NCI-H2196 (cell line): ENCODE data around the gene HLA-DPB1.

Source experiments
- DNase-seq: peaks from one replicate; lab custom pipeline; 2025; ENCODE audit not compliant: unreplicated experiment; lab: John Stamatoyannopoulos, UW

Gene HLA-DPB1

DNA sequence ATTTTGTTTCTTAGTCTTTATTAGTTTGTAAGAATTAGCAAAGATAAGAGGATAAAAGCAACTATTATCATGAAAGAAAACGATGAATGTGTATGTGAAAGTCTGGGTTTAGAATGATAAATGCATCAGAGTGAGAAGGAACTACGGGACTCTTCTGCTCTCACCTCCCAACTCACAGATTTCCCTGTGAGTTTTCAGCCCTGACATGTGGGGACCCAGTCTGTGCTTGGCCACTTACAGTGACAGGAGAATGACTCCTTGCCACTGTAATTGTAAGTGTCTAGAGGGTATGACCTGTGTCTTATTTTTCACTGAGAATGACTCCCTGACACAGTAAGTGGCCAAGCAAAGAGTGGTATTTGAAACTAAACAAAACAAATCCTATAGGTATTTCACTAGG is 4.9 kb upstream of the HLA-DPB1 start:
- no peak for DNase-seq

- no peak for DNase-seq
These were observed 4.2 kb upstream of the HLA-DPB1 start for GRCh38 chr6:33071569-33071968.

- DNase-seq: no peak
These were observed 3.2 kb upstream of the HLA-DPB1 start for GRCh38 chr6:33072508-33073100.

DNA sequence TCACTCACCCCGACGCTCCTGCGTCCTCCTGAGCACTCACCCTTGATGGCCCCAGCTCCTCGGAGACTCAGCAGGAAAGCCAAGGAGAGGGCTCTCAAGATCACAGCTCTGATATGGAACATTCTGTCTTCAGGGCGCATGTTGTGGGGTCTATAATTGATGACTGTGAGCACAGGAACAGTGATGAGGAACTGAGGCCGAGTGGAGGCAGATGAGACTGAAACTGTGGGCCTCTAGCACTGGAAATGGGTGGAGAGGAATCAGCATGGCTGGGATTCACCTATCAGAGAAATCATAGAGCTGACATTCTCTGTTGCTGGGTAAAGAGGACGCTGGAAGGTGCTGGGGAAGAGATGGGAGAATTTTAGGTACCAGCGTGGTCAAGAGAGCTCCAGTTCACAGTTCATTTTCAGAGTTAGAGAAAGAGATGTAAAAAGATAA is 2.3 kb upstream of the HLA-DPB1 start, which contains the start of gene HLA-DPA1:
Gene HLA-DPA1, minus strand, starts transcription at position 219 of the 441 bp plus-strand sequence.
- DNase-seq: peak; percentile 27

GRCh38 chr6:33075208-33075567 is 602 bp upstream of the HLA-DPB1 start:
- DNase-seq: no peak

GRCh38 chr6:33076406-33076934 is 680 bp downstream of the HLA-DPB1 start:
- DNase-seq: no peak

DNA sequence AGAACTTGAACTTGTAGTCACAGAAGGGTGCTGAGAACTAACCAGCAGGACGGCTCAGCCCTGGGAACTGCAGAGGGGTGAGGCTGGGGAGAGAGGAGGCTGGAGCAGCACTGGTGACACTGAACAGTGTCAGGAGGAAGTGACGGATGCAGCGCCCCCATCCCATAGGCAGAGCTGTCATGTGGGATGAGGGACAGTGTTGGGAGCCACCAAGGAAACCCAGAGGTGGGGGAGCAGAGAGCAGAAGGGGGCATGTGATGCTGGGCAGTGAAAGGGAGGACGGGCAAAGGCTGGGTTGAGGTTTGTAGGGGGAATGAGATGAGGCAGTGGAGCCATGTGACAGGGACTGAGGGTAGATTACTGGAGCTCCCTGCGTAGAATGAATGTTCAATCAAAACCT is 2.1 kb downstream of the HLA-DPB1 start:
- DNase-seq: no peak

DNA sequence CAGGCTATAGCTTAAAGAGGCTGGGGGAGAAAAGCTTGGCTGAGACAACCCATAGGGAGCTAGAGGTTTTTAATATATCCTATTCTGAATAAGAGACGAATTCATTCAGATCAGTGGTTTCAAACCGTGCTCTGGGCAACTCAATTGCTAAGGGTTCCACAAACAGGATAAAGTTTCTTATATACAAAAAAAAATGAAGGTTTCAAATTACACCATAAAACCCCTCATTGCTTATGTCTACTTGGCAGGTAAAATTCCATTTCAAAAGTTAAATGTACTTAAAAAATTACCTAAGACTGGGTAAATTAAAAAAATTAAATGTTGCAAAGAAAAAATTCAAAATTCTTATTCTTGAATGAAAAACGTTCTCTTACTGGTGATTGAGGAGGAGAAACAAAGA is 2.7 kb downstream of the HLA-DPB1 start:
- no peak for DNase-seq

DNA sequence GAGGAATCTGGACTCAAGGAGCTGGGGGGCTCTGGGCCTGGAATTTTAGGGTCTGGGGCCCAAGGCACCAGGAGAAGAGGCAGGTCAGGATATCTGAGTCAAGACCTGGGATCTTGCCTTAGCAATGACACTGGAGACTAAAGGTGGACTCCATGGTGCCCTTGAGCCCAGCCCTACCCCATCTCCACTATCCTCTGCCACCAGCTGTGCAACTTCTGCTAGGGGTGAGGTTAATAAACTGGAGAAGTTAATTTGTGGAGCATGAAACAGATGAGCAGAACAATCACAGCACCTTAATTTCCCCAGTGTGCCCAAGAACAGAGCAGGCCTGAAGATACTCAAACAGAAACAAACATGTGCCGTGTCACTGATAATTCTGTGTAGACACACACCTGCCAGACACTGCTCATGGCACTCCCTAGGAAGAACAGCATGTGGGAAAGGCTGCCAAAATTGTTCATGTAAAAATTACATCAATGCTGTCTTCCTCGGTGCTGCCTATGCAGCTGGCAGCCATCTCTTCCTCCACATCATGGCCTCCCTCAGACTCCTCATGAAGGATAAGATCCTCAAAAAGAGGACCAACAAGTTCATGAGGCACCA is 3.2 kb downstream of the HLA-DPB1 start:
- no peak for DNase-seq

GRCh38 chr6:33079580-33079979 is 3.8 kb downstream of the HLA-DPB1 start:
- DNase-seq: no peak

GRCh38 chr6:33080127-33081089 is 4.6 kb downstream of the HLA-DPB1 start:
- no peak for DNase-seq

GRCh38 chr6:33081098-33081824 is 5.5 kb downstream of the HLA-DPB1 start:
- no peak for DNase-seq

DNA sequence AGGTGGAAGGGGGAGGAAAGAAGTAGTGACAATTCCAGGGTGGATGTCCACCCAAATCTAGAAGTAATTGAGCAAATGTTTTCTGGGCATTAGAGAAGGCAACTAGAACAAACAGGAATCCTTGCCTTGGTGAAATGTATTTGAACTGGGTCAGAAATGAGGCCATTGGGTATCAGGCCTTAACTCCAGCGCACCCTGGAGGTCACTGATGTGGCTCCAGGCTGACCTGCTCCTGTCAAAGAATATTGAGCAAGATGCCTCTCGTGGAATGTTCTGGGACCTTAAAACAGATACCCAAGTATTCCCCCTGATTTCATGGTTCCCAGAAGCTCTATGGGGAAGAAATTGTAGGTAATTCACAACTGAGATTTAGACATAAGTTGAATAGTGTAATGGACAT is 6.9 kb downstream of the HLA-DPB1 start:
- DNase-seq: peak; percentile 43

- no peak for DNase-seq
These were observed 9.8 kb downstream of the HLA-DPB1 start for GRCh38 chr6:33085627-33086026.

DNA sequence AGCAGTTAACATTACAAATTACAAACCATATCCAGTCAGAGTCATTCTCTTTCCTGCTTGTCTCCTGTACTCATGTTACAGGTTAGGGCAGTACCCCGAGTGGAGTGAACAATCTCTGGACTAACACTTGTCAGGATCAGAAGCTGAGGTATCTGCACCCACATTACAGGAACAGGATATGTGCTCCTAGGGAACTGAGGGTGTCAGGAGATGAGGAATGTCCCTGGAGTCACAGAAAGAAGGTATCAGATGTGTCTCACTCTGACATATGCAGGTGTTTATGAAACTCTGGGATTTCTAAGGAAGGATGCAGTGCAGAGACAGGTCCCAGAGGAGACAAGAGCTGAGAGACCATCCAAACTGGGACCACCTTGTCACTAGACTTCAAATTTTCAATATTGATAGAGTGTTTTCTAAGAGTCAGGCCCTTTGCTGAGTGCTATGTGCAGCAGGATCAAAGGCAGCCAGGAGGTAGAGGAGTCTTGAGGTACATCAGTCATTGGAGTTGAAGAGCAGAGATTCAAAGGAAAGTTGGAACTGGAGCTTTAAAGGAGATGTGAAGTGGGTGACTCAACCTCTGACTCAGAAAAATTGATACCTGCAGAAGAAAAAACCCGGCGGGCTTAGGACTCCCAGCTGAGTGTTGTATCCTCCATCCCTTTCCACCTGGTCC is 12.6 kb downstream of the HLA-DPB1 start:
- DNase-seq: no peak

DNA sequence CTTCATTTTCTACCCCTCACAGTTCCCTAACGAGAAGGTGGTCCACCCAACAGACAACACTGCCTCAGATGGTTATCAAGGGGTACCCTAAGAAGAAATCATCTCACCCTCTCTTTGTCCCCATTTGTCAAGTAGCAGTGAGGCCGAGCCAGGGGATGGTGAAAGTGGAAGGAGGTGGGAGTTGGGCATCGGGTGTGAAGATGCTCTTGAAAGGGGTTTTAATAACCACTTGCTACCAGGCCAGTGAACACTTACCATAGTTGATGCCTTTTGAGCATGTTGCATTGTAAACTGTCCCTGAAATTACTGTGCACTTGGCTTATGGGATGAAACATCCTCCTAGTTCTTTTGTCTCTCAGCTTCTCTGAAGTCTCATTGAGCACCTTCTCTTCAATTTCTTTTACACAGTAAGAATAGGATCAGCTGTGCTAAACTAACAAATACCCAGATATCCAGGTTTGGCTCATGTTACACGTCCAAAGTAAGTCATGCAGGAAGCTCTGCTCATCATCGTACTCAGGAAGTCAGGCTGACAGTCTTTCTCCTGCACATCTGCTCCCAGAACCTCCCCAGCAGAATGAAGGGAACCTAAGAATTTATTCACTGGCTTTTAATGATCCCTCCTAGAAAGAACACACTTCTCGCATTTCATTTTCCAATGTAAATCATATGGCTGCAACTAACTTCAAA is 13.3 kb downstream of the HLA-DPB1 start:
- no peak for DNase-seq

- DNase-seq: no peak
These were observed 16.2 kb downstream of the HLA-DPB1 start for GRCh38 chr6:33091957-33092356.

GRCh38 chr6:33092385-33092784 is 16.6 kb downstream of the HLA-DPB1 start:
- DNase-seq: no peak

- no peak for DNase-seq
These were observed 18.1 kb downstream of the HLA-DPB1 start for GRCh38 chr6:33093855-33094254.

- no peak for DNase-seq
These were observed 19.9 kb downstream of the HLA-DPB1 start for GRCh38 chr6:33095681-33096080.
